Measurements from ENCODE around the gene FAM209B.
A peak's percentile ranks its signal among the peaks of the same experiment; 100 is the strongest.
"Not testable (repeated sequence)": the region's sequence is repeated elsewhere in the genome, so short reads cannot be mapped to it uniquely, and the experiment has no call there.

The FAM209B gene

DNA sequence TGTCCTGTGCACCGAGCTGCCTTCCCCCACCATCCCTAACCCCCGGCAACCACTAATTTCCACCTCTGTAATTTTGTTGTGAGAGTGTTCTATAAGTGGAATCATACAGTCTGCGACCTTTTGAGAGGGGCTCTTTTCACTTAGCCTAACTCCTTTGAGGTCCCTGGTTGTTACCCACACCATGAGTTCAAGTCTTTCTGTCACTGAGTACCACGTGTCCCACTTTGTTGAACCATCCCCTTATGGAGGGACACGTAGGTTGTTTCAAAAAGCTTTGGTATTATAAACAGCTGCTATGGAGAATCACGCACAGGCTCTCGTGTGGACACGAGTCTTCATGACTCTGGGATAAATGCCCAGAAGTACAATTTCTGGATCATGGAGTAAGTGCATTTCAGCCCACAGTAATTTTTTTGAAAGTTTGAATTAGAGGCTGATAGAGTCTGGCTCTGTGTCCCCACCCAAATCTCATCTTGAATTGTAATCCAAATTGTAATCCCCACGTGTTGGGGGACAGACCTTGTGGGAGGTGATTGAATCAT is 9.5 kb downstream of the FAM209B start:
- no peak for DNase-seq

DNA sequence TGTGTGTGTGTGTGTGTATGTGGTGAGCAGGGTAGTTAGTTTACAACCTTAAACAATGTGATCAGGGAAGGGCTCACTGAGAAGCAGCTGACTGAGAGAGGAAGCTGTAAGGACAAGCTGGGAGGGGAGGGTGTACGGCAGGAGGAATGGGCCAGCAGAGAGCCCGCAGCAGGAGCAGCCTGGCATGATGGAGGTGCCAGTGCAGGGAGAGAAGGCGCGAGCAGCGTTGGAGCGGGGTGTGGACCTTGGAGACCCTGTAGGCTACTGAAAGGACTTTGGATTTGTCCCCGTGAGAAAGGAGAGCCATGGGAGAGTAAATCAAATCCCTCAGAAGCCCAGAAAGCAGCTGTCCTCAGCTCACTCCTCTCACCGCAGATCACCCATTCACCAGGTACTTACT is 18.5 kb downstream of the FAM209B start:
- DNase-seq, result no peak

DNA sequence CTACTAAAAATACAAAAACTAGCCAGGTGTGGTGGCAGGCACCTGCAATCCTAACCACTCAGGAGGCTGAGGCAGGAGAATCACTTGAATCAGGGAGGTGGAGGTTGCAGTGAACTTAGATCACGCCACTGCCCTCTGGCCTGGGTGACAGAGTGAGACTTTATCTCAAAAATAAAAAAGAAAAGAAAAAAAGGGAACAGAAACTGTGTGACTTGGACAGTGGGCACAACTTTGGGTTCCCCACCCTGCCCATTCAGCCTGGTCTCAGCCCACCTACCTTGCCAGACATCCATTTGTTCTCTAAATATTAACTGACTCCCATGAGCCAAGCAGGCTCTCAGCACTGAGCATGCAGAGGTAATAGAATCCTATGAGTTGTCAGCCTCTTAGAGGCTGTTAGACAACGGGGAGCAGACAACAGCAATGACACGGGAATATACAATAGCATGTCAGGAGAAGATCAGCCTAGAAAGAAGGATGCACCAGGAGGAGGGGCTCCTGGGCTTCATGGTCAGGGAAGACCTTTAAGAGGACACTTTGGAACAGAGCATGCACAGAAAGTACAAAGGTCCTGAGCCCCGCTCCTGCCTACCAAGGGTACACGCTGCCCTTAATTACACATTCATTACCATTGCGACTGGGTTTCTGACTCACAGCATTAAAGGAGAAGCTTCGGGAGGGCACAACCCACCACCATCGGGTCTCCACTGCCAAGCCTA is 20.0 kb downstream of the FAM209B start:
- DNase-seq, result no peak

DNA sequence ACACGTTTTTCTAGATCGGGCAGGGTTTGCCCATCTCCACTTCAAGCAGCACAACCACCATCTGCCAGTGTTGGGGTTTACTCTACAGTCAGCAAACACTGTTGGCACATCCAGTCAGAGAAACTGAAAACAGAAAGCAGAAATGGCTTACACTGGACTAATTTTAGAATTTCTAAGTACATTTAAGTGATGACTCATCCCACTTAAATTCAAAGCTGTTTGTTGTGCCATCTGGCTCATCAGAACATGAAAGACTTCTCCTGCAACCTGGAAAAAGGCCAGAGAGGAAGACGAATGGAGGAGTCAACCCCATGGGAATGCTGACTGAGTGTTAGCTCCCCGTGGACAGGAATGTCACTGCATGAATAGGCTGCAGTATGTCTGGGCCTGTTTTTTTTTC is 21.8 kb downstream of the FAM209B start:
- DNase-seq, result peak; percentile 93

DNA sequence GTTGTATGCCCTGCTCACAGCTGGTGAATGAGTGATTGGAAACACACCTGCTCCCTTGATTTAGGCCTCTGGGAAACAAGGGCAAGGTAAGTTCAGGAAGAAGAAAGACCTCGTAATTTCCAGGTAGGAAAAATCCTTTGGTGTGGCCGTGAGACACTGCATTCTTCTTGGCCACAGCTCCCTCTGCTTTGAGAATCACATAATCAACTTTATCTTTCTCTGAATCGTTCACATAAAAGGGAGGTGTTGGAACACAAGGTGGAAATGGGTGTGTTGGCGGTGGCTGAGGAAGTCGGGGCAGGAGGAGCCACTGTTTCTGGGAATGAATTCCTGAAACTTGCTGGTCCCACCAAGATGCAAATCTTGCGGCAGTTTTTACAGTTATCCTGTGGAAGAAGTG is 25.9 kb downstream of the FAM209B start:
- no peak for DNase-seq

DNA sequence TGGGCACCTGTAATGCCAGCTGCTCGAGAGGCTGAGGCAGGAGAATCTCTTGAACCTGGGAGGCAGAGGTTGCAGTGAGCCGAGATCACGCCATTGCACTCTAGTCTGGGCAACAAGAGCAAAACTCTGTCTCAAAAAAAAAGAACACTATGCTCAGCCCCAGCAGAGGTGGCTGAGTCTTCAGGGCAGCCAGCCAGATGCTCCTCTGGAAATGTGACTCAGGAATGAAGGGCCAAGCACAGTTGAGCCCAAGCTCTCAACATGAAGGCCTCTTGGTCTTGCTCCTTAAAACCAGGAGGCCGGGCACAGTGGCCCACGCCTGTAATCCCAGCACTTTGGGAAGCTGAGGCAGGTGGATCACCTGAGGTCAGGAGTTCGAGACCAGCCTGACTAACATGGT is 31.5 kb downstream of the FAM209B start:
- DNase-seq, result not testable (repeated sequence)

DNA sequence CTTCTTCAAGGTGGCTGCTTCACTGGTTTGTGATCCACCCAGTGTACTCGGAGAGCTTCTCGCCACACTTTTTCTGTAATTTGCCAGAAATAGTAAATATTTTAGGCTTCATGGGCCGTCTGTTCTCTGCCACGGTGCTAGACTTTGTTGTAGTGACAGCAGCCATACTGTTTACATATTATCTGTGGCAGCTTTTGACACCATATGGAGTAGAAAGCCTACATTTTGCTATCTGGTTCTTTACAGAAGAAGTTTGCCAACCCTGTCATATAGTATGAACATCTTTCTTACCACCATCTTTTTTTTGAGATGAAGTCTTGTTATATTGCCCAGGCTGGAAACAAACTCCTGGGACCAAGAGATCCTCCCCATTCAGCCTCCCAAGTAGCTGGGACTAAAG is 32.5 kb downstream of the FAM209B start:
- DNase-seq, result no peak

DNA sequence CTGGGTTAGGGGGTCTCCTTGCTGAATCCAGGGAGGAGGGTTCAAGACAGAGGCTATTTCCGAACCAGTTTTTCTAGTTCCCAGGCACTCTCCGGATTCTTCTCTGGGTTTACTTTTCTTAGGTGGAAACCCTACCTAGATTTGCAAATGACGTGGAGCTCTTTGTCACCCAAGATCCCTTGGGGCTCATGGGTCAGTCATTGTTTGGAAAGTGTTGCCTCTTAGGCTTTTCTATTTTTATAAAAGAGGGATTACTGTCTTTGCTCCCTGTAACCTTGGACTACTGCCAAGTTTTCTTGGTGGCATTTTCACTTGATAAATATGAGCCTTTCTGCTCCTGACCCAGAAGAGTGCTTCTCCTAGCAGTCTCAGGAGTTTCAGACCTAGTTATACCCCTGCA is 33.6 kb downstream of the FAM209B start:
- DNase-seq, result no peak

DNA sequence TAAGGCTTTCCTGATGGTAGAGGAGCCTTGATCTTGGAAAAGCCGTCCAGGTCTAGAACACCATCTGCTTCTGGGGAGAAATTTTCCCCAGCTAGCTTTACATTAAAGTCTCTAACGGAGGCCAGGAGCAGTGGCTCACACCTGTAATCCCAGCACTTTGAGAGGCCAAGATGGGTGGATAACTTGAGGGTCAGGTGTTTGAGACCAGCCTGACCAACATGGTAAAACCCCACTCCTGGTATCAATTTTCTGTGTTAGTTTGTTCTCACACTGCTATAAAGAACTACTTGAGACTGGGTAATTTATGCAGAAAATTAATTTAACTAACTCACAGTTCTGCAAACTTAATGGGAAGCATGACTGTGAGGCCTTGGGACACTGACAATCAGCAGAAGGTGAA is 37.8 kb downstream of the FAM209B start:
- no peak for DNase-seq

DNA sequence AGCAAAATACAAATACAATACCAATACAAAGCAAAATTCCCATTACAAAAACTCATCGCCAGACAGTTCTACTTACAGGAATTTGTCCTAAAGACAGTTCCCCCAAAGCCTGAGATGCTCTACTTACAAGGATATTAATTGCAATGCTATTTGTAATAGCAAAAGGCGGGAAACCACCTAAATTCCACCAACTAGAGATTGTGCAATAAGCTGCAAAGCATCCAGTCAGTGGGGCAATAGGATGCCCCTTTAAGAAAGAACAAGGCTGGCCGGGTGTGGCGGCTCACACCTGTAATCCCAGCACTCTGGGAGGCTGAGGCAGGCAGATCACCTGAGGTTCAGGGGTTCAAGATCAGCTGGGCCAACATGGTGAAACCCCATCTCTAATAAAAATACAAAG is 39.1 kb downstream of the FAM209B start:
- DNase-seq, result peak; percentile 42

DNA sequence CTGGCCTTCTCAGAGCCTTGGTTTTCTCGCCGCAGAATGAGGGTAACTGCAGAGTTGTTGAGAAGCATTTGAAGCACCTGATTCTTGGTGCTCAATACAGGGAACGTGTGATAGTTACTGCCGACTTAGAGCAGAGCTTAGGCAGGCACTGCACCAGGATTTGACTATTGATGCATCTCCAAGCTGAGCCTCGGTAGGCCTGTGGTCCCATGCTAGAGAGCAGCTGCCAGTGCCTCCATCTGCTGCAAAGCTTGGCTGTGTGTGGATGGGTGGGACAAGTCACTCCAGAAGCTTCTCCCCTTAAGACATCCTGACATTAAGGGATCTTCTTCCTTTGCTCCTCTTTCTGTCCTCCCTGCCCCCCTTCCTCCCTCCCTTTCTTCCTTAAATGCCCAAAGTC is 40.9 kb downstream of the FAM209B start:
- no peak for DNase-seq

DNA sequence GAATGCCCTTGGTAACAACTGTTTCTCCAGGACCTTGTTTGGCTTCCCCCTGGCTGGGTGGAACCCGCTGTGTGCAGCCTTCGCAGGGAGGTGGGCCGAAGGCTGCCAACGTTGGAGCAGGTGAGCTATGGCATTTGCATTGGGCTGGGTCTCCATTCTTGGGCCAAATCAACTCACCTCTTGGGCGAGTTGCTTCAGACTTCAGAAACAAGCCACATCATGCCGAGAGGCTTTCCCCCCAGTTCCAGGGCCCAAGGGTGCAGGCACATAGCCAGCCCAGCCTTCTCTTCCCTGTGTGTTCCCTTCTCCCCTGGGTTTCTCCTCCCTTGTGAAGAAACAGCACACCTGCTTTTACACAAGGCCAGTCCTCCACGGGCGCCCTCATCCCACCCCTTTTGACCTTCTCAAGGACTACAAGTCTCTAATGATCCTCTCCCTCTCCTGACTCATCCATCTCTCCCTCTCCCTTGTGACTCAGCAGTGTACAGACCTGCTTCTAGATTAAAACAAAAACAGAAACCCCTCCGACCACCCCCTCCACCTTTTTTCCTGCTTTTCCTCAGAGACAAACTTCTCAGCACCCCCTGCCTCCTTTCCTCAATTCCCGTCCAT is 41.6 kb downstream of the FAM209B start:
- DNase-seq, result no peak

DNA sequence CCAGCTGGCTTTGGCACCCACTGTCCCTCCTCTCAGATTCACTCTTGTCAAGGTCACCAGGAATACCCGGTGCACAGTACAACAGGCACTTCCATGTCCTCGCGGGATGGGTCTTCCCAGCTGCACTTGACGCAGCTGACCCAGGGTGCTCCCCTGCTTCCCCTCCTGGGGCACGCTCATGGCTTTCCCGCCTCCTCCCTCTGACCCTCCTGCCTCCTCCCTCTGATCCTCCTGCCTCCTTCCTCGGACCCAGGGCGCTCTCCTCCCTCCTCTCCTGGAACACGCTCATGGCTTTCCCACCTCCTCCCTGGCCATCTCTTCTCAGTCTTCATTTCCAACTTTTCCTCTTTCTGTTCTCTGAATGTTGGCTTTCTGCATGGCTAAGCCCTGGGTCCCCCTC is 42.1 kb downstream of the FAM209B start:
- no peak for DNase-seq

DNA sequence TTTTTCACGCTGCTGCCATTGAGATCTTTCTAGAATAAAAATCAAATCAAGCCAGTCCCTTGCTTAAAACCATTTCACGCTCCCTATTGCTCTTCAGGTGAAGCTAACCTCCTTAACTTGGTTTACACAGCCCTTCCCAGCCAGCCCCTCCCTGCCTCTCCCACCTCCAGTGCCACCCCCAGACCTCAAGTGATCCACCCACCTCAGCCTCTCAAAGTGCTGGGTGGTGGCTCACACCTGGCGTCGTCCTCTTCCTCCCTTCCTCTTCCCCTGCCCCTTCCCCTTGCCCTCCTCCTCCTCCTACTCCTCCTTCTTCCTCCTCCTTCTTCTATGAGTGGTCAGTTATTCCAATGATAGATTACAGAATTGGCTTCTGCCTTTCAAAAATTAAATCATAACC is 42.9 kb downstream of the FAM209B start:
- no peak for DNase-seq

DNA sequence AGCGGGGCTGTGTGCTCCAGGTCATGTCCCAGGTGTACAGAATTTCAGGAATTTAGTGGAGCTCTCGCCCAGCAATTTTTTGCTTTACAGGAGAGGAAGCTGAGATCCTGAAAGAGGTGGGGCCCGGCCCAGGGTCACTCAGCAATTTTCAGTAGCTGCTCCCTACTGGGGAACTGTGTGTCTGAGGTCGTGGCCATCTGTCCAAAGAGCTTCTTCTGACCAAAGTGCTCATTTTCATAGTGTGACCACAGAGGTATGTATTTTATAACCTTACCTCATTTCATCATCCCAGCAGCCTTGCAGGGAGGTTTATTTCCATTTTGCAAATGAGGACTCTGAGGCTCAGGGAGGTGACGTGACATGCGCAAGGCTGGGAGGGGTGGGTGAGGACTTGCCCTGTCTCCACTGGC is 46.3 kb downstream of the FAM209B start:
- DNase-seq, result no peak

DNA sequence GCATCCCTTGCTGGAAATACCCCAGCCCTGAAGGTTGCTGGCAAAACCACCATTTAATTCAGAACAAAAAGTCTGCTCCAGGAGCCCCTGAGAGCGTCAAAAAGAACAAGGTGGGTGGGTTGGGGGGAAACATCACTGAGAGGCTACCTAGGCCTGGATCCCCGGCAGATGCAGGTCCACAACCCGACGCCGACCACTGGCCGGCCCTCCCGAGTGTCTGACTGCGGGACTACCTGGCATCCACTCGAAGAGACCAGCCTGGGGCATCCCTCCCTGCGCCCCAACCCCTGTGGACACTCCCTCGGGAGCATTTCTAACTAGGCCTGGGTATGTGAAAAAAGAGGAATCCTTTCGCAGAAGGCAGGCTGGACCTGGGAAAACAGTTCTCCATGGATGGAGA is 47.2 kb downstream of the FAM209B start:
- DNase-seq, result no peak

DNA sequence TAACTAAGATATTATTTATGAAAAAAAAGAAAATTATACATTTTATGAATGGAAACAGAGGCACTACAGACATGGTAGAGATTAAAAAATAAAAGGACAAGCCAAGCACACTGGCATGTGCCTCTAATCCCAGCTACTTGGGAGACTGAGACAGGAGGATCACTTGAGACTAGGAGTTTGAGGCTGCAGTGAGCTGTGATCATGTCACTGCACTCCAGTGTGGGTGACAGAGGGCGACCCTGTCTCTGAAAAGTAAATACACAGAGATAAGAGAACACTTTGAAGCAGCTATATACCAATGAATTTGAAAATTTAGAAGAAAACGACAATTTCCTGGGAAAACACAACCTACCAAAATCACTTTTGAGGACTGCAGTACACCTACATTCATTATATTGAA is 48.7 kb downstream of the FAM209B start:
- DNase-seq, result no peak

DNA sequence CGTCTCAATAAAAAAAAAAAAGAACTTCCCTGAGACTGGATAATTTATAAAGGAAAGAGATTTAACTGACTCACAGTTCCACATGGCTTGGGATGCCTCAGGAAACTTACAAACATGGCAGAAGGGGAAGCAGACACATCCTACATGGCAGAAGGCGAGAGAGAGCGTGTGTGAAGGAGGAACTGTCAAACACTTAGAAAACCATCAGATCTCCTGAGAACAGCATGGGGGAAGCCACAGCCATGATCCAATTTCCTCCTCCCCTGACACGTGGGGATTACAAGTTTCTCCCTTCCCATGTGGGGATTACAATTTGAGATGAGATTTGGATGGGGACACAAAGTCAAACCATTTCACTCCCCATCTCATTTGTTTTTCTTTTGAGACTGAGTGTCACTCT is 49.5 kb downstream of the FAM209B start:
- no peak for DNase-seq

DNA sequence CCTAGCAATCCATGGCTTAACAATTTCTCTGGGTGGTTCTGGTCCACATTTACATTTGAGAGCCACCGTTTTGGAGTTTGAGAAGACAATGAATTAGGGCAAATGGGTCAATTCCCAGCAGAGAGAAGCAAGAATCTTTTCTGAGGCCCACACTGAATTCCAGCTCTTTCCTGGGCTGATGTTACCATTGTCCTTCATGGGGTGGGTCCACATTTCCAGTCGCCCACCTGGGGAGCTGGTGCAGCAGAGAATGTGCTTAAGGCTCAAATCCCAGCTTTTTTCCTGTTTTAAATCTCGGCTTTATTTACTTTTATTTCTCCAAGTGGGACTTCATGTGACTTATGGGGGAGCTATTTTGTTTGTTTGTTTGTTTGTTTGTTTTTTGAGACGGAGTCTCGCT is 51.9 kb downstream of the FAM209B start:
- DNase-seq, result no peak

Data from NCI-H226 (cell line).